ENCODE measurements around the gene SLC2A11.

- TF ChIP-seq CTCF (conservative IDR thresholded peaks at IDR 0.05 in 1 of 2, IDR thresholded peaks at IDR 0.05 in 1 of 2; ENCODE audit: low read depth in 1 of 2, low read length in 2 of 2) (no peak), EZH2 (IDR thresholded peaks at IDR 0.05; ENCODE audit: low read length, missing control alignments) (no peak)
Measured at GRCh38 chr22:23834406-23834792, 23.3 kb upstream of the SLC2A11 start.
